AG09309 (cell line): ENCODE measurements around the gene DLGAP3.

ENCODE experiments used
- DNase-seq: peaks from one replicate; pipeline ENCODE4 v3.0.0-alpha.2; 2010; ENCODE audit warnings: low read depth
- H3K4me3 ChIP-seq: 2 replicates; pipeline ENCODE4 v1.5.1; 2011; ENCODE audit warnings: mild to moderate bottlenecking, low read depth, low read length, moderate library complexity; ENCODE audit not compliant: control insufficient read depth
- CTCF ChIP-seq: IDR thresholded peaks from 2 replicates; pipeline ENCODE4 v1.5.1; 2011; ENCODE audit warnings: mild to moderate bottlenecking, low read depth, low read length, inconsistent platforms; ENCODE audit not compliant: insufficient read depth, control insufficient read depth; ENCODE audit errors: missing control alignments

DLGAP3 gene

GRCh38 chr1:34914958-34915357 is 14.5 kb downstream of the DLGAP3 start:
- DNase-seq: no peak
- no peak overlapping the region for H3K4me3 ChIP-seq
- no peak for TF ChIP-seq CTCF

- no peak for TF ChIP-seq CTCF
- H3K4me3 ChIP-seq: no peak overlapping the region
- DNase-seq: no peak
Observed at GRCh38 chr1:34911465-34911864, 18.0 kb downstream of the DLGAP3 start.

- no peak for DNase-seq
- no peak for TF ChIP-seq CTCF
- H3K4me3 ChIP-seq: no peak overlapping the region
Observed at GRCh38 chr1:34910425-34910824, 19.0 kb downstream of the DLGAP3 start.

GRCh38 chr1:34908369-34908768 is 21.1 kb downstream of the DLGAP3 start:
- H3K4me3 ChIP-seq: no peak overlapping the region
- no peak for DNase-seq
- TF ChIP-seq CTCF: no peak

- no peak for DNase-seq
- H3K4me3 ChIP-seq: no peak overlapping the region
- no peak for TF ChIP-seq CTCF
Observed at GRCh38 chr1:34907487-34908090, 21.9 kb downstream of the DLGAP3 start.

GRCh38 chr1:34906756-34907155 is 22.7 kb downstream of the DLGAP3 start:
- no peak for TF ChIP-seq CTCF
- no peak overlapping the region for H3K4me3 ChIP-seq
- DNase-seq: no peak

- no peak for TF ChIP-seq CTCF
- DNase-seq: no peak
- H3K4me3 ChIP-seq: no peak overlapping the region
Observed at GRCh38 chr1:34906222-34906621, 23.2 kb downstream of the DLGAP3 start.
